MCF 10A (cell line): ENCODE data around the gene SLC25A39. TPM values are rescaled to one million over a fixed set of nuclear protein-coding genes. Genes with fewer than 3 reads are reported as not detected.

ENCODE experiments used
- BruUV-seq: library from RNA; stranded (reverse); fragments of 400-500 nt; replicated peaks from 2 replicates; lab custom pipeline; 2021; lab: Mats Ljungman, UMichigan
- CTCF ChIA-PET: fragments of 300-600 bp; sonication (Branson Sonifier 250); formaldehyde crosslinking; extraction: SDS; loops from one replicate; lab custom pipeline; 2021; ENCODE audit warnings: antibody characterized with exemption, inconsistent platforms; lab: Yijun Ruan, JAX
- POLR2A ChIA-PET: fragments of 300-600, 350-650 bp; sonication (Branson Sonifier 250); formaldehyde crosslinking; extraction: SDS; loops from one replicate; lab custom pipeline; 2020; ENCODE audit warnings: antibody characterized with exemption, inconsistent platforms; lab: Yijun Ruan, JAX
- DNase-seq: peaks from one replicate; pipeline ENCODE4 v3.0.0-alpha.2; 2018; ENCODE audit not compliant: unreplicated experiment
- H3K27ac Mint-ChIP-seq: one replicate; pipeline ENCODE4 v1.8.0; 2022; ENCODE audit warnings: mild to moderate bottlenecking, low read depth, mixed read lengths; ENCODE audit not compliant: unreplicated experiment
- H3K27me3 Mint-ChIP-seq: one replicate; pipeline ENCODE4 v1.8.0; 2022; ENCODE audit warnings: mixed read lengths; ENCODE audit not compliant: insufficient read depth, unreplicated experiment
- H3K36me3 Mint-ChIP-seq: one replicate; pipeline ENCODE4 v1.8.0; 2022; ENCODE audit warnings: mild to moderate bottlenecking, moderate library complexity, mixed read lengths; ENCODE audit not compliant: insufficient read depth, unreplicated experiment
- H3K4me1 Mint-ChIP-seq: one replicate; pipeline ENCODE4 v1.8.0; 2022; ENCODE audit warnings: mixed read lengths; ENCODE audit not compliant: insufficient read depth, unreplicated experiment
- H3K4me3 Mint-ChIP-seq: one replicate; pipeline ENCODE4 v1.8.0; 2022; ENCODE audit warnings: mild to moderate bottlenecking, moderate library complexity, mixed read lengths; ENCODE audit not compliant: unreplicated experiment
- H3K9me3 Mint-ChIP-seq: one replicate; pipeline ENCODE4 v1.8.0; 2022; ENCODE audit warnings: mixed read lengths; ENCODE audit not compliant: unreplicated experiment
- CTCF ChIP-seq: fragments of 200-600 bp; IDR thresholded peaks from one replicate; pipeline ENCODE4 v1.8.0; 2022; ENCODE audit warnings: antibody characterized with exemption, mild to moderate bottlenecking; ENCODE audit not compliant: unreplicated experiment
- intact Hi-C: fragments of 100-400 bp; cut with micrococcal nuclease; formaldehyde crosslinking; loops from 2 replicates; pipeline ENCODE4 v1.14.1; 2022
- total RNA-seq: library from RNA; stranded (reverse); gene quantifications from 2 replicates; pipeline ENCODE4 v1.2.3, GENCODE V29; 2022

Gene SLC25A39
- total RNA-seq, 1 experiment from 2014 or later: 157 TPM

GRCh38 chr17:44356241-44356640, 31.6 kb upstream of the SLC25A39 start:
- POLR2A ChIA-PET: interaction anchor here (0.6 to 1.1 kb wide), 2 partner anchors 11 to 137 kb away, joined by 3 to 4 read pairs; partner anchors contain the start of genes GRN and UBTF
- Mint-ChIP-seq H3K27ac (no peak overlapping the region), H3K9me3 (no peaks in the 10 kb centered on the region), H3K27me3 (no peaks in the 10 kb centered on the region), H3K36me3 (peaks cover 6% of the 10 kb centered on the region), H3K4me3 (no peak overlapping the region), H3K4me1 (no peaks in the 10 kb centered on the region)
- DNase-seq: no peak
- BruUV-seq: no TSS peak
- TF ChIP-seq CTCF: no peak
- intact Hi-C loops: no loop called here
- CTCF ChIA-PET: interaction anchor here (0.8 kb wide), 1 partner anchor 137 kb away, joined by 3 read pairs; no protein-coding TSS in a partner anchor

- no peaks in the 10 kb centered on the region for H3K27me3 Mint-ChIP-seq
- peaks cover 9% of the 10 kb centered on the region for H3K36me3 Mint-ChIP-seq
- CTCF ChIA-PET: interaction anchor here (0.8 kb wide), 1 partner anchor 138 kb away, joined by 3 read pairs; no protein-coding TSS in a partner anchor
- TF ChIP-seq CTCF: no peak
- no peak overlapping the region for H3K27ac Mint-ChIP-seq
- H3K9me3 Mint-ChIP-seq: no peaks in the 10 kb centered on the region
- DNase-seq: no peak
- BruUV-seq: no TSS peak
- H3K4me3 Mint-ChIP-seq: no peak overlapping the region
- no peaks in the 10 kb centered on the region for H3K4me1 Mint-ChIP-seq
- intact Hi-C loops: no loop called here
- POLR2A ChIA-PET: no interaction called here
Measured at GRCh38 chr17:44355642-44356099, 31.0 kb upstream of the SLC25A39 start.

GRCh38 chr17:44354582-44355561, 30.2 kb upstream of the SLC25A39 start:
- ChIA-PET POLR2A (no interaction called here), CTCF (interaction anchor here (0.6 kb wide), 1 partner anchor 132 kb away, joined by 3 read pairs; no protein-coding TSS in a partner anchor)
- H3K27me3 Mint-ChIP-seq: no peaks in the 10 kb centered on the region
- H3K27ac Mint-ChIP-seq: no peak overlapping the region
- no peaks in the 10 kb centered on the region for H3K4me1 Mint-ChIP-seq
- no peaks in the 10 kb centered on the region for H3K9me3 Mint-ChIP-seq
- DNase-seq: no peak
- H3K4me3 Mint-ChIP-seq: no peak overlapping the region
- intact Hi-C loops: no loop called here
- TF ChIP-seq CTCF: no peak
- no TSS peak for BruUV-seq
- peaks cover 16% of the 10 kb centered on the region for H3K36me3 Mint-ChIP-seq
